CD4-positive, alpha-beta T cell treated with Interleukin-4 for 4 hours (primary cell): ENCODE results near the gene PATZ1.
"Not testable (repeated sequence)": the region's sequence is repeated elsewhere in the genome, so short reads cannot be mapped to it uniquely, and the experiment has no call there.

Source experiments
- DNase-seq: peaks from one replicate; pipeline ENCODE4 v3.0.0-alpha.2; 2020

Gene PATZ1

DNA sequence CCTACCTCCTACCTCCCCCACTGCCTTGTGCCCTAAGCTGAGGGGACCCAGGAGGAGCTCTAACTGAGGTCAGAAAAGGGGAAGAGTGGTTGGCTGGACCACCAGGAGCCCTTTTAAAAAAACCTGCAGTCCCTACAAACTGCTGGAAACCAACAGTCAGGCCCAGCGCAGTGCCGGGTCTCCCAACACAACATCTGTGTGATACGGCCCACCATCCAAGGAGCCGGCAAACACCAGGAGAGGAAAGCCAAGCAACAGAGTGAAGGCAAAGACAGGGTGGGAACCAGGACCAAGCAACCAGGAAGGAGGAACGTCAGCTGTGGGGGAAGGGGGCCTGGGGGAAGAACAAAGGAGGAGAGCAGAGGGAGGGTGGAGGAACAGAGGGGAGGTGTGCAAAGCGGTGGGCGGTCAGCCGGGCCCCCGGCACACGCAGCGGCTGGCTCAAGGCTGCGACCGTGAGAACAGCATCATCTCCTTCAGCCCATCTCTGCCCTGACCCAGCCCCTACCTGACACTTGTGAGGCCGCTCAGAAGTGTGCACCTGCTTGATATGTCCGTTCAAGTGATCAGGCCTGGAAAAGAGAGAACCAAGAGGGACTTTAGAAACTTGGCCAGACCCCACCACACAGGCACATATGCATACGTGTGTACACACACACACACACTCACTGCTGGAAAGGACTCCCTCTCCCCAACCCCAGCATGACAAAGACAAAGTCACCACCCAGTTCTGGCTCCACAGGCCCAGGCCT, 3.6 kb downstream of the PATZ1 start:
- DNase-seq: no peak

DNA sequence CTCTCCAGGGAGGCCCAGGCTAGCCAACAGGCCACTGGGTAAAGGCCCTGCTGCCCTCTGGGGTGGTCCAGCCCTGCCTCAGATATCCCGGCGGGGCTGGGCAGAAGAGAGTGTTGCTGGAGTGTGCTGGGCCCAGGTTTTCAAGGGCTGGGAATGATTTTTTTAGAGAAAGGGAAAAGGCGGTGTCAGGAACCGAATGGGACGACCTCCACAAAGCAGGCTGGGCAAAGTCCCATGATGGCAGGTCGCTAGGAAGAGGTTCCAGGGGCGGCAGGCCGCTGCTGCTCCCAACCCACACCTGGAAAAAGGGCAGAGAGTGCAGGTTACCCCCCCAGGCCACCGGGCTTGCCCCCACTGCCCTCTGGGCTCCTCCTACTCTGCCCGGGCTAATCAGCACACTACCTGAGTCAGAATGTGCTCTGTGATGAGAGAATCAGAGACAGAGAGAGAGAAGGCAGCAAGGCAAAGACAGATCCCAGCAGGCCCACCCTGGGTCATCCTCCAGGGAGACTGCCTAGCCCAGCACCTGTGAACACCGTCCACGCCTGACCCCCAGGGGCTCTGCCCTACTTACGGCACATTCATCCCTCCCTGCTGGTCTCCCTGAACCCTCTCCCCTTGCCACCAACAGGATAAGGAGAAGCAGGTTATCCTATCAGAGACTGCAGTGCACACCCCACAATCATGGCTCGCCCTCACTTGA, 4.6 kb downstream of the PATZ1 start:
- DNase-seq: no peak

DNA sequence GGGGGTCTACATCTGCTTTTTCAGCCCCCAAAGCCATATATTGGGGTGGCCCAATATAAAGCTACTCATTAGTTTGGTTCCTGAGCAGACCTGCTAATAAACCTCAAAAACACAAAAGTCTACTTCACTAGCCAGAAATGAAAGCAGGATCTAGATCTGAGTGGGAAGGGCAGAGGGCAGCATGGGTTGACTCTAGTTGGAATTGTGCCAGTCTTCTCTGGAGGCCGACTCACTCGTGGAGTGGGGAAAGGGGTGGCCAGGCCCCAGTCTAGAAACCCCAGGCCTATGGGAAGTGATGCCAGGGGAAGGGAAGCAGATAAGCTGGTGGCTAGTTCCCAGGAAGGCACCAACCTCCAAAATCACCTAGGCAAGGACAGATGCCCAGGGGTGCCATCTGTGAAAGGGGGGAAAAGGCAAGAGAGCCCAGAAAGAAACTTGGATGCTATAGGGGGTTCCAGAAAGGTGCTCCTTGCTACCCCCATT, 5.3 kb downstream of the PATZ1 start:
- DNase-seq: no peak

GRCh38 chr22:31340360-31340759, 5.8 kb downstream of the PATZ1 start:
- DNase-seq: no peak

GRCh38 chr22:31339148-31339832, 6.9 kb downstream of the PATZ1 start:
- no peak for DNase-seq

GRCh38 chr22:31337178-31337577, 9.0 kb downstream of the PATZ1 start:
- no peak for DNase-seq

DNA sequence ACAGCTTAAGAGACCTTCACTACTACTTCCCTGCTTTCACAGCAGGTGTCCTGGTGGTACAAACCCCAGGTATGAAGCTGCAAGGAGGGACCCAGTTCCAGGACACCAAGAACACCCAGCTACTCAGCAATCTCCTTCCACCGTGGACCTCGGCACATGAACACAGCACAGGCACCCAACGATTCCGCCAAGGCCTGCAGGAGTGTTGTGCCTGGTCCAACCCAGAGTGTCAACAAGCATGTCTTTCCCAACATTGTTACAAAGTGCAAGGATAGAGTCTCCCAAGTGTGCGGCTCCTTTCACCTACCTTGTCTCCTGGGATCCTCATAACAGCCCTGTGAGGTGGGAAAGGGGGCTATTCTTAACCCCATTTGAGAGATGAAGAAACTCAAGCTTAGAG, 11.8 kb downstream of the PATZ1 start:
- DNase-seq: no peak

- DNase-seq: no peak
These were observed 12.5 kb downstream of the PATZ1 start for GRCh38 chr22:31333641-31334040.

GRCh38 chr22:31332886-31333285, 13.3 kb downstream of the PATZ1 start:
- no peak for DNase-seq

DNA sequence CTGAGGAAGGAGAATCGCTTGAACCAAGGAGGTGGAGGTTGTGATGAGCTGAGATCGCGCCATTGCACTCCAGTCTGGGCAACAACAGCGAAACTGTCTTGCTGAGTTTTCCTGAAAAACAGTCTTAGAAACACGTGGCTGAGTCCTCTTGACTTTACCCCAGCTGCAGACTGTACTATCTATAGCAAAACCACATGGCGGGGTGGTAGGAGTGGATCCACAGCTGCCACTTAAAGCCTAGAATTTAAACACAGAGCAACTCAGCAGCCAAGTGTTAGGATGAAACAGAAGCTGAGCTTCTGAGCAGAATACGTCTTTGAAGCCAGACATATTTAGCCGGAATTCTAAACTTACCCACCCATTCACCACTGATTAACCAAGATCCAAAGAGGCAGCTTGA, 14.1 kb downstream of the PATZ1 start:
- DNase-seq: no peak

DNA sequence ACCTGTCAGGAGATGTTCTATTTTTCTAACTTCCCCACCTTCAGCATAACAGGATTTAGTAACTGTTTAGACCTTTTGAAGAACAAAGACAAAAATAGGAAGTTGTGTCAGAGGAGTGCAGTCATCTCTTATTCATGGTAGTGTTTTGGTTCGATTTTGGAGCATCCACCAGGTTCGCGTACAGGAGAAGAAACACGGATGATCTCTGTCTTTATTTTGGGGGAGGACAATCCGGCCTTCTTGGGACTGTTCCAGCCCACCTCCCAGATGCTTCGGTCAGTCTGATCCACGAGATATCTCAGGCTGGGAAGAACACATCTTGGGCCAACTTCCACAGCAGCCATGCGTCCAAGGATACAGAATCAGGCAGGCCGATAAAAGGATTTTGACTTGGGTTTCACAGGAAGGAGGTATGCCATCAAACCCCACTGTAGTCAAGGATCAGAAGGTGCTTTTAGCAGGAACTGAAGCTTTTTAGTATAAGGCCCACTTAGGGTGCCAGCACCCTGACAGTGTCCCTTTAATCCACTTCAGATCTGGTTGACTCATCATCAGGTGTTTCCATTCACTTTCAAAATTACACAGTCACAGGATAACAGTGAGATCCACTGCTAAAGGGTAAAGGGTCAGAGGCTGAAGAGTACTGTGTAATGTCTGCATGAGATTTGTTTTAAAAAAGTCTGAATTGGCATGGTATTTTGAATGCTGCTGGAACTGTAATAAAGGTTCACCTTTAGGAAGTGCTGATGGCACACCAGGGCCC, 16.5 kb downstream of the PATZ1 start:
- DNase-seq: no peak

DNA sequence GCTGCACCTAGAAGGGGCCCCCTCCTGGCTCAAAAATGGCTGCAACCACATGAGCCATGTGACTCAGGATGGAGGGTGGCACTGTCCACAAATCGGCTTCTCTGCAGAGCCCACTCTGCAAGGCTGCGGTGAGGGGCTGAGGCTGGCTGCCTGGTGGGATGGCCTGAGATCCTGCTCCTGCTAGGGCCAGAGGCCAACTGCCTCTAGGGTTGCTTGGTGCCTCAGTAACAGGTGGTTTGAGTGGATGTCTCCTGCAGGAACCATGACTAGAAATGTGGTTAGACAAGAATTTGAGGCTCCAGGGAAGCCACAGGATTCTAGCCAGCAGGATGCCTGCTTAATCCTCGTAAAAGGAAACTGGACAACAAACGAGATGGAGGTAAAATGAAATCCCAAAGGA, 17.1 kb downstream of the PATZ1 start:
- DNase-seq: no peak

DNA sequence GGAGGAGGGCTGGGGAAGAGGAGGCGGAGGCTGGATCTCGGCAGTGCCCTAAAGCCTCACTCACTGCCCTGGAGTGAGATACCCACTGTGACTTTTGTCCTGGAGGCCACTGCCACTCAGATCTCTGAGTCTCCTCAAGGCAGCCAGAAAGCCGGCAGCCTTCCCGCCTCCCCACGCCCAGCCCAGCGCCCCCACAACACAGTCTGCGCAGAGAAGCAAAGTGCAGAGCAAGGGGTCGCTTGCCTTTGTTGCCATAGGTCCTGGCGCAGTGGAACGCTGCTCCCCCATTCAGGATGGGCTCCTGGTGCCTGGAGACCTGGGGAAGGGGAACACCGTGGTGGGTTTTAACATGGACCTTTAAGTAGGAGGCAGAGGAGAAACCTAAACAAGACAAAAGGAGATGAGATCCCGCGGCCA, 17.6 kb downstream of the PATZ1 start:
- DNase-seq: no peak

DNA sequence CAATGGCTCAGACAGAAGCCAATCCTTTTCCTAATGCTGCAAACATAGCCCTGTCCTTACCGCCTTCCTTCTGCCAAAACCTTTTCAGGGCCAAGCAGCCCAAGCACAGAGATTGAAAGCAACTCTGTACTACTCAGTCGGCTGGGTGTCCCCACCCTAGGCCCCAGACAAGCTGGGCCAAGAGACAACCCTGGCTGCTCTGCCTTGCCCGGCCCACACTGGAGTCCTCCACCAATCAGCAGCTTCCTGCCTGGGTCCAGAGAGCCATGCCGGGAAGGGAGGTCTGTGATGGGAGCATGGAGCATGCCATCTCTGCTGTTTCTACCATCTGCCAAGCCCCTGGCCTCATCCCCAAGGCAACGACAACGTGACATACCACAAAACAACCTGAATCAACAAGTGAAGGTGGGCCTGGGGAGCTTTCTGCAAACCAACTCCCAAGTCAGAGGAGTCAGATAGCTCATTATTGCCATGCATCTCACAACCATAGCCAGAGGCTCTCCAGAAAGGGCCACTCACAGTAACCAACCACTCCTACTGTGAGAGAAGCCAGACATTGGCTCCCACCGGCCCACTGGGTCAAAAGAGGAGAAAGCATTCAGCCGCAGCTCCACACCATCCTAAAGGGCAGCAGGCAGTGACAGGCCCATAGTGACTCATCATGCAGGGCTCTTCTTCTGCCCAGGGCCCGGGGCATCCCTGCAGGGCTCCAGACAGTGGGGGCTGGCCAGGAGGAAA, 18.2 kb downstream of the PATZ1 start:
- DNase-seq: no peak

DNA sequence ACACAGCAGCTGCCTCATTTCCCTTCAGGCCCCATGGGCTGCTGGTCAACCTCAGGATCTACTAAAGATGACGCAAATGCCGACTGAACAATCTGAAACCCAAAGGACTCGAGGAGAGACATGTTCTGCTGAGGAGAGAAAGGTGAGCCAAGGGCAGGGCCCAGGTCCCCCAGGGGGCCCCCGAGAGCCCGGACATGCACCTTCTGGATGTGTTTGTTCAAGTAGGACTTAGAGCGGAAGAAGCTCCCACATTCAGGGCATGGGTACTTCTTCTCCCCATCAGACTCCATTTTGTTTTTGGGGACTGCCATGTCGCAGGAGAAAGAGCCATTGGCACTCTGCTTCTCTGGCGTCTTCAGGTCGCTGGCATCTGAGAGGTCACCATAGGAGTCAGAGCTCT, 19.3 kb downstream of the PATZ1 start:
- DNase-seq: no peak

- DNase-seq: no peak
These were observed 22.3 kb downstream of the PATZ1 start for GRCh38 chr22:31323578-31324550.

DNA sequence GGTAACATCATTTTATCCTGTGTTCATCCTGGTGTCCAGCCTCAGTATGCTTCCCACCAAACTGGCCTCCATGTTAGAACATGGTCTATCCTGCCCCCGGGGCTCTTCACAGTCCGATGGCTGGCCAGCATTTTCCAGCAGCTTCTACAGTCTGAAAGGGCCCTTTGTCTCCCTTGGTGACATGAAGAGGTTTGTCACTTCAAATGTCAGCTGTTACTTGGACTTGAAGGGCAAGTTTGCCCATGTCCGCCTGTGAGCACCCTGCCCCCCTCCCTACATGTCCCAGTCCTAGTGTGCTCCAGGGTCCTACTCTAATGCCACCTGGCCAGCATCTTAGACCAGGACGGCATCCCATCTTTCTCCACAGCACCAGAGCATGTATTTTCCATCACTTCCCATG, 24.7 kb downstream of the PATZ1 start:
- no peak for DNase-seq

GRCh38 chr22:31314220-31314619, 31.9 kb downstream of the PATZ1 start:
- DNase-seq: not testable (repeated sequence)

GRCh38 chr22:31313366-31314147, 32.6 kb downstream of the PATZ1 start:
- peak; percentile 68 for DNase-seq

DNA sequence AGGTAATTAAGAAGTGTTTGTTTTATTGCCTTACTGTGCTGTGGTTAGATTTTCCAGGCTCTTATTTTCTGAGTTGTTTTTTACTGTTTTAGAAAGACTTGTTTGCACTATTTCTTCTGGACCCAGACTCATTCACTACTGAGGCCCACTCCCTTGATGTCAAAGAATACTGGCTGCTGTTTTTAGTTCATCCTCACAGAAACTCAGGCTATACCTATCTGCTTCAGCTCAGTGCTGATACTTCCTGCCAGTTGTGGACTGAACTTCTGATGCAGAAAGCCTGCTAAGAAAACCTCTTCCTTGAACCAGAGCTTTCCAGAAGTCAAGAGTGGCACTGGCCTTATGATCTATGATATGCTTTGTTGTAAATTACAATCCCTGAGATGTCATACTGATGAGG, 38.0 kb downstream of the PATZ1 start:
- no peak for DNase-seq
